ENCODE data around the gene STIM2.
"Not testable (repeated sequence)": the region's sequence is repeated elsewhere in the genome, so short reads cannot be mapped to it uniquely, and the experiment has no call there.

STIM2 gene

GRCh38 chr4:26870576-26871262, 10.1 kb downstream of the STIM2 start:
- DNase-seq, result no peak

GRCh38 chr4:26871611-26872010, 11.0 kb downstream of the STIM2 start:
- no peak for DNase-seq

- DNase-seq, result no peak
These were observed 12.9 kb downstream of the STIM2 start for GRCh38 chr4:26873391-26874026.

- no peak for DNase-seq
These were observed 13.5 kb downstream of the STIM2 start for GRCh38 chr4:26874110-26874509.

GRCh38 chr4:26877406-26877805, 16.8 kb downstream of the STIM2 start:
- no peak for DNase-seq

- no peak for DNase-seq
These were observed 17.3 kb downstream of the STIM2 start for GRCh38 chr4:26877961-26878360.

- no peak for DNase-seq
These were observed 18.3 kb downstream of the STIM2 start for GRCh38 chr4:26878794-26879391.

GRCh38 chr4:26879805-26880204, 19.2 kb downstream of the STIM2 start:
- no peak for DNase-seq

GRCh38 chr4:26884026-26884425, 23.4 kb downstream of the STIM2 start:
- DNase-seq, result no peak

GRCh38 chr4:26884486-26884988, 23.9 kb downstream of the STIM2 start:
- no peak for DNase-seq

GRCh38 chr4:26885912-26886274, 25.3 kb downstream of the STIM2 start:
- DNase-seq, result no peak

GRCh38 chr4:26887143-26887542, 26.5 kb downstream of the STIM2 start:
- no peak for DNase-seq

GRCh38 chr4:26887809-26888208, 27.2 kb downstream of the STIM2 start:
- no peak for DNase-seq

- no peak for DNase-seq
These were observed 28.7 kb downstream of the STIM2 start for GRCh38 chr4:26889356-26889755.

GRCh38 chr4:26891054-26891453, 30.4 kb downstream of the STIM2 start:
- DNase-seq, result no peak

GRCh38 chr4:26891867-26892266, 31.2 kb downstream of the STIM2 start:
- DNase-seq, result no peak

GRCh38 chr4:26892480-26893150, 32.0 kb downstream of the STIM2 start:
- no peak for DNase-seq

GRCh38 chr4:26893491-26893890, 32.9 kb downstream of the STIM2 start:
- no peak for DNase-seq

- DNase-seq, result not testable (repeated sequence)
These were observed 34.2 kb downstream of the STIM2 start for GRCh38 chr4:26894881-26895280.

- no peak for DNase-seq
These were observed 36.0 kb downstream of the STIM2 start for GRCh38 chr4:26896636-26897035.

- DNase-seq, result no peak
These were observed 39.4 kb downstream of the STIM2 start for GRCh38 chr4:26899991-26900390.

- DNase-seq, result no peak
These were observed 40.1 kb downstream of the STIM2 start for GRCh38 chr4:26900765-26901164.

GRCh38 chr4:26905172-26905571, 44.5 kb downstream of the STIM2 start:
- no peak for DNase-seq
